ENCODE data around the gene RFNG. TPM values are rescaled to one million over a fixed set of nuclear protein-coding genes. Genes with fewer than 3 reads are reported as not detected.

The RFNG gene
- total and polyA plus RNA-seq, 8 donors = 29.3 to 52.7 (median 45.5) TPM

DNA sequence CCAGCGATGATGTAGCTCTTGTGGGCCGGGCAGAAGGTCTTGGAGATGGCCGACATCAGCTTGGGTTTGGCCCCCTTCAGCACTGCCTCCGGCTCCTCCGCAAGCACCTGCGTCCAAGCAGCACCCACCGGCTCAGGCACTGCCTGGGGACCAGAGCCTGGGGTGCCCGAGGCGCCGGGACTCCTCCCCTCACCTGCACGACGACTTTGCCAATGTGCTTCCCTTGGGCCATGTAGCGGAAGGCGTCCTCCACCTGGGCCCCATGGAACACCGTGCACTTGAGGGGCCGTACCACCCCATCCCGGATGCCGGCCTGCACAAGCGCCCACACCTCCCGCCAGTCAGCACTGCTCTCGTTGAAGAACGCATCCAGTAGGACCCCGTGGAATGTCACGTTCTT, 31.4 kb upstream of the RFNG start:
- H3K36me3 ChIP-seq = peaks cover 0 to 100% of the 10 kb centered on the region in 2 donors
- no peak overlapping the region for H3K27ac ChIP-seq
- no peaks in the 10 kb centered on the region for H3K9me3 ChIP-seq
- DNase-seq (no peak), ATAC-seq (no peak)
- no peak for TF ChIP-seq CTCF (IDR thresholded peaks at IDR 0.05)
- H3K27me3 ChIP-seq = no peaks in the 10 kb centered on the region
- no peak overlapping the region for H3K4me3 ChIP-seq
- intact Hi-C loops (cut with DNase I) = no loop called here
- no peaks in the 10 kb centered on the region for H3K4me1 ChIP-seq

DNA sequence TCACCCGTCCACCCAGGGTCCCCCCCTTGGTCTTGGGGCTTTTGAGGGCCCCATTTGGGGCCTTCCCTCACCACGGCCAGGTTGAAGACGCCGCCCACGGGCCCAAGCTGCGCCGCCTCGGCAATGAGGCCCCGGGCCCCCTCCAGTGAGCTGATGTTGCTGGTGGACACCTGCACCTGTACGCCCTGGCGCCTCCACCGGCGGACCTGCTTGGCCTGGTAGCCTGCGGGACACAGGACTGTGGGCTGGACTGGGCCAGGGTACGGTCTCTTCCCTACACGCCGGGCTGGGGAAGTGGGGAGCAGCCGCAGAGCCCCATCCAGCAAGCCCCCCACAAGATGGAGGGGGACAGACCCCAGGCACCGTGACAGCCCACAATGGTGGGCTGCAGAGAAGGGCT, 30.8 kb upstream of the RFNG start:
- DNase-seq (no peak), ATAC-seq (no peak)
- Histone ChIP-seq H3K36me3 (peaks cover 0 to 100% of the 10 kb centered on the region in 2 donors), H3K9me3 (no peaks in the 10 kb centered on the region), H3K27ac (no peak overlapping the region), H3K27me3 (no peaks in the 10 kb centered on the region), H3K4me3 (no peak overlapping the region), H3K4me1 (no peaks in the 10 kb centered on the region)
- no peak for TF ChIP-seq CTCF (IDR thresholded peaks at IDR 0.05)
- intact Hi-C loops (cut with DNase I) = no loop called here

DNA sequence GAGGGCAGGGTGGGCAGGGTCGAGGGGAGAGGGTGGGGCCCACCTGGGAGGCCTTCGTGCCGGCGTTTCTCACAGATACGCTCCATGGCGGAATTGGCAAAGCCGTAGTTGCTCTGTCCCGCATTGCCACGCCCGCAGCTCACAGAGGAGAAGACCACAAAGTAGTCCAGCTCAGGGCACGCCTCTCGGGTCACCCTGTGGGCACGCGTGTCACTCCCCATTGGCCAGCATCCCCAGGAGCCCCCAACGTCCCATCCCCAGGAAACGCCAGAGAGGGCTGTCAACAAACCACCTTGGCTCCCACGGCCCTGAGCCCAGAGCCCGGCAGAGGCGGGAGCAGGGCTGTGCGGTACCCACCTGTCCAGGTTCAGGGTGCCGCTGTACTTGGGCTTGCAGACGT, 30.4 kb upstream of the RFNG start:
- Histone ChIP-seq H3K4me3 (no peak overlapping the region), H3K9me3 (no peaks in the 10 kb centered on the region), H3K27me3 (no peaks in the 10 kb centered on the region), H3K4me1 (no peaks in the 10 kb centered on the region), H3K36me3 (peaks cover 0 to 99% of the 10 kb centered on the region in 2 donors), H3K27ac (no peak overlapping the region)
- TF ChIP-seq CTCF (IDR thresholded peaks at IDR 0.05) = no peak
- intact Hi-C loops (cut with DNase I) = no loop called here
- DNase-seq (no peak), ATAC-seq (no peak)

DNA sequence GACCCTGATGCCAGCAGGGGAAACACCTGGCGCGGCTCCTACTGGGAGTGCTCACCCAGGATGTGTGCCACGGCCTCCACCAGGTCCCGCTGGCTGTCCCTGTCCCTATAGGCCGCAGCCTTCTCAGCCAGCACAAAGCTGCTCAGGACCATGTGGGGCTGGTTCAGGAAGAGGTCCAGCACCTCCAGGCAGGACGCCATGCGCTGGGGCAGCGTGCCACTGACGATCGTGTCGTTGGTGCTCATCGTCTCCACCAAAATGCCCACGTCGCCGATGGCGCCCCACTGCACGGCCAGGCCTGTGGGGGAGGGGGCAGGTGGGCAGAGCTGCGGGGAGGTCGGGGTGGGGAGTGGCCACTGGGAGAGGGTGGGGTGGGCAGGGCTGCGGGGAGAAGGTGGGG, 29.9 kb upstream of the RFNG start:
- no peak for ATAC-seq
- H3K4me1 ChIP-seq = no peaks in the 10 kb centered on the region
- no peak overlapping the region for H3K27ac ChIP-seq
- intact Hi-C loops (cut with DNase I) = no loop called here
- H3K9me3 ChIP-seq = no peaks in the 10 kb centered on the region
- H3K4me3 ChIP-seq = no peak overlapping the region
- TF ChIP-seq CTCF (IDR thresholded peaks at IDR 0.05) = no peak
- no peaks in the 10 kb centered on the region for H3K27me3 ChIP-seq
- DNase-seq = no peak
- peaks cover 0 to 96% of the 10 kb centered on the region in 2 donors for H3K36me3 ChIP-seq

DNA sequence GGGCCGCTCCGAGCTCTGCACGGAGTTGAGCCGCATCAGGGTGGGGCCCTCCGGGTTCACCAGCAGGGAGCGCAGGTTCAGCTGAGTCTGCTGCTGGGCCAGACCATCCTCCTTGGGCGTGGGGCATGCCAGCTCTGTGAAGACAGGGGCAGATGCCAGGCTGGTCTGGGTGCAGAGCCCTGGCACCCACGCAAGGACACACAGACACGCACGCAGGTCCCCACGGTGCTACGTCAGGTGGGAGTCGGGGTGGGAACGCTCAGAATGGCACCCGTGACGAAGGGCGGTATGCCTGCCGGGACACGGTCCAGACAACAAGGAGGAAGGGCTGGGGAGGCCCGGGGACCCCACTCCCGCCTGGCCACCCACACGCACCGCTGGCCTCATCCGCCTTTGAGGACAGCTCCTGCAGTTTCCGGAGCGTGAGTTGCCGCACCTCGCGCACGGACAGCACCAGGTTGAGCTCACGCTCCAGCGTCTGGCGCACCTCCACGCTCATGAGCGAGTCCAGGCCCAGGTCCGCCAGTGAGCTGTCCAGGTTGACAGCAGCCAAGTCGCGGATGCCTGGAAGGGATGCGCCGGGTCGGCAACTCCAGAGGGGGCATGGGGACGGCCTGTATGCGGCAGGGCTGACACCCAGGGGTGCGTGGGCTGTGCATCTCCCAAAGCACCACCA, 29.3 kb upstream of the RFNG start:
- H3K36me3 ChIP-seq = peaks cover 0 to 89% of the 10 kb centered on the region in 2 donors

More for the DNA sequence above, 29.3 kb upstream of the RFNG start:
- Histone ChIP-seq H3K4me3 (no peak overlapping the region), H3K27ac (no peak overlapping the region), H3K4me1 (no peaks in the 10 kb centered on the region), H3K27me3 (no peaks in the 10 kb centered on the region), H3K9me3 (no peaks in the 10 kb centered on the region)
- intact Hi-C loops (cut with DNase I) = no loop called here
- no peak for ATAC-seq
- no peak for TF ChIP-seq CTCF (IDR thresholded peaks at IDR 0.05)
- no peak for DNase-seq
